GM19395 (cell line): ENCODE results near the gene GTF2F2.
"Not testable (repeated sequence)": the region's sequence is repeated elsewhere in the genome, so short reads cannot be mapped to it uniquely, and the experiment has no call there.

Experiments
- ATAC-seq: cut with Tn5 transposase; IDR thresholded peaks from one replicate; pipeline ENCODE4 v1.9.1; 2021; ENCODE audit warnings: mild to moderate bottlenecking, moderate library complexity; ENCODE audit not compliant: unreplicated experiment

Gene GTF2F2

DNA sequence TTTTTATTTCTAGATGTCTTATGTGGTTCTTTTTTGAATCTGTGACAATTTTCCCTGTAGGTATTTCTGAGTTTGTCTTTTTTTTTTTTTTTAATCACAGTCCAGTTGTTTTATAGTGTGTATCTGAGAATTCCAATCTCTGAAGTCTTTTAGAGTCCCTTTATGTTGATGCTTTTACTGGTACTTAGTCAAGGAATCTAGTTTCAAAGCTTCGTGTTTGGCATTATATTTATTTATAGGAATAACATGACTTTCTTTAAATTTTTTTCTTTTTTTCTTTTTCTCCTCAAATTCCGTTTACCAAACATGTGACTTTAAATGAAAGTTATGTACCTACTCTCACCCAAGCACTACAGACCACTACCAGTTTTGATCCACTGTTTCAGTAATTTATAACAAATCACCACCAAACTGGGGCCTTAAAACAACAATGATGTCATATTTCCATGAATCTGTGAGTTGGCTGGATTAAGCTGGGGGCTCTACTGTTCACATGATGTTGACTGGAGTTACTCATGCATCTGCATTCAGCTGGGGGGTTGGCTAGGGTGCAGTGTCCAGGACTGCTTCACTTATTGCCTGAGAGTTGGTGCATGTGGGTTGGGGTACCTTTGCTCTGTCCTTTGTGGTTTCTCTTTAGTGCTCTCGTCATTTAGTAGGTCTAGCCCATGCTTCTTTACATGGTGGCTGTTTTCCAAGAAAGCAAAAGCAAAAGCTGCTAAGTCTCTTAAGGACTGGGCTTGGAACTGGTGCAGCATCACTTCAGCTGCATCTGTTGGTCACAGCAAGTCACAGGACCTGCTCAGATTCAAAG is 58.2 kb downstream of the GTF2F2 start:
- ATAC-seq, result no peak

DNA sequence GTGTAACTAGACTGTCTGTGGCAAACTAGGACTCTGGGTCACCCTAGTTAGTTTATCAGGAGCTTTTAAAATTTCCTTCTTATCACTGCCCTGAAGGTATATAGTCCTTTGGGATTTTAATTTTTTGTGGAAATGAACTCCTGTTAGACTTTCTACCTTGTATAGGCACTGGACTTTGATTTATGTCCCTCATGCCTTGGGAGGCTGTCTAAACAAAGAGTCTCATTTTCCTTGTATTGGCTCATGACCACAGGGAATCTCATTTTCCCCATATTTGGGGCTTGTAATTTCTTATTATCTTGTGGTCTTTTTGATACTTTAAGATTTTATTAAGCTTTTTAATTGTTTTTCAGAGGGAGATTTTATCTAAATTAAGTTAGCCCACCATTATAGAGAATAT is 59.1 kb downstream of the GTF2F2 start:
- no peak for ATAC-seq

DNA sequence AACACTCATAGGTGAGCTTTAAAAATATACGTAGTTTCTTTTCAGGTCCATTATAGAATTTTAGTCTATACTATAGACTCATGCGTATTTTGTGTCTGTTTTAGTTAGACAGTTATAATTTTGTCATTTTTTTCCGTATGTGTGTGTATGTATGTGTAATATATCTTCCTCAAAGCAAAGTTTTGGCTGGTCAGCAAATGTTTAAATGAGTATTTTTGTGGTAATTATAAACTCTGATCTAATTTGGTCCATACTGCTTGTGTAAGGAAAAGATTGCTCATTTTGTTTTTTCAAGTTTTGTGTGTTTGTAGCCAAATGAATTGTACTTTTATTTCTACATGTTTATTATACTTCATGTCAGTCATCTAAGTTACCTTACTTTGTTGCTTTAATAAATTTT is 60.0 kb downstream of the GTF2F2 start:
- ATAC-seq, result no peak

- ATAC-seq, result no peak
Measured at GRCh38 chr13:45180713-45181601, 60.6 kb downstream of the GTF2F2 start.

DNA sequence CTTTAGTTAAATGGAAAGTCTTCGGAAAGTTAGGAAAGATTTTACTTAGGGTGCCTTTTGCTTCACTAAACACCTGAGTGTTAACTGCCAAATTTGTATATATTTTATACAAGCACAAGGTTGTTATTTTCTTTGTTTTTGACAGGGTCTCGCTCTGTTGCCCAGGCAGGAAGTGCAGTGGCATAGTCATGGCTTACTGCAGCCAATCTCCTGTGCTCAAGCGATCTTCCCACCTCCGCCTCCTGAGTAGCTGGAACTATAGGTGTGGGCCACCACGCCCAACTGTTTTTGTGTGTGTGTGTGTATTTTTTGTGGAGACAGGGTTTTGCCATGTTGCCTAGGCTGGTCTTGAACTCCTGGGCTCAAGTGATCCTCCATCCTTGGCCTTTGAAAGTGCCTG is 64.4 kb downstream of the GTF2F2 start:
- no peak for ATAC-seq

GRCh38 chr13:45185286-45185685 is 65.0 kb downstream of the GTF2F2 start:
- no peak for ATAC-seq

- ATAC-seq, result not testable (repeated sequence)
Measured at GRCh38 chr13:45189077-45189476, 68.8 kb downstream of the GTF2F2 start.

DNA sequence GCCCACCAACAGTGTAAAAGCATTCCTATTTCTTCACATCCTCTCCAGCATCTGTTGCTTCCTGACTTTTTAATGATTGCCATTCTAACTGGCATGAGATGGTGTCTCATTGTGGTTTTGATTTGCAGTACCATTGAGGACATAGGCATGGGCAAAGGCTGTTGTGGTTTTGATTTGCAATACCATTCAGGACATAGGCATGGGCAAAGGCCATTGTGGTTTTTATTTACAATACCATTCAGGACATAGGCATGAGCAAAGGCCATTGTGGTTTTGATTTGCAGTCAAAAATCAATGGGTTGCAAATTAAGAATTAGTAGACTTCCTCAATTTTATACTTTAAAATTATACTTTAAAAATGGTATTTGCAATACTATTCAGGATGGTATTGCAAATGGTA is 69.2 kb downstream of the GTF2F2 start:
- ATAC-seq, result not testable (repeated sequence)

- ATAC-seq, result no peak
Measured at GRCh38 chr13:45191874-45192273, 71.6 kb downstream of the GTF2F2 start.

- ATAC-seq, result no peak
Measured at GRCh38 chr13:45194081-45194939, 74.0 kb downstream of the GTF2F2 start.

DNA sequence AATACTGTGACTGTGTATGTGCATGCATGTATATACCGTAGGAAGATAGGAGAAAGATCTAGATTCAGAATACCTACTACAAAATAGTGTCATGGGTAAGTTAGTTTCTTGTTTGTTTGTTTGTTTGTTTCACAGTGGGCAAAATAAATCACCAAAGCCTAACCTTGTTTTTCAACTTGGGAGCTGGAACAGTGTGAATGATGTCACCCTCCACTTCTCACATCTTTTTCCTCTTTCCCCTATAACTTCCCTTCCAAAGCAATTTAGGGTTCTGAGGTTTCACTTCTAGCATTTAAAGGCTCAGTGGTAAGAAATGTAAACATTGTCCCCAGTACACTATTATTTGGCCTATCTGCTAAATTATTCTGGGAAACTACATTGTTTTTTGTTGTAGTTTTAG is 75.1 kb downstream of the GTF2F2 start:
- ATAC-seq, result no peak

GRCh38 chr13:45196096-45196495 is 75.8 kb downstream of the GTF2F2 start:
- no peak for ATAC-seq

- ATAC-seq, result peak; percentile 67
Measured at GRCh38 chr13:45196622-45197021, 76.3 kb downstream of the GTF2F2 start.

DNA sequence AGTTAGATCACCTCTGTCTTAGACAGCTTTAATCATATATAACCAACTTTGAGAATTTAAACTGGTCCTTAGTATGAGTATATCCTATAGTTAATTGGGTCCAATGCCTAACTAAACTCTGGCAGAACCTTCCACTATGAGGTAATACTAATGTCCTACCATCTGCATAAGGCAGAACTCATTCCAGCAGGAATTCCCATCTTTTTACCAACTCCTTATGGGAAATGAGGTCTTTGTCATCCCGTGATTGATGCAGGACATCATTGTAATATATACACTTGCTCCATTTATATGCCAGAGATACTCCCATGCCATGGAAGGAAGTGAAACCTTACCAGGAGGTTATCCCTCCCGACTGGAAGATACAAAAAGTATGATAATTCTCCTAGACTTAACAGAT is 77.7 kb downstream of the GTF2F2 start:
- no peak for ATAC-seq

GRCh38 chr13:45198924-45199323 is 78.6 kb downstream of the GTF2F2 start:
- ATAC-seq, result no peak

DNA sequence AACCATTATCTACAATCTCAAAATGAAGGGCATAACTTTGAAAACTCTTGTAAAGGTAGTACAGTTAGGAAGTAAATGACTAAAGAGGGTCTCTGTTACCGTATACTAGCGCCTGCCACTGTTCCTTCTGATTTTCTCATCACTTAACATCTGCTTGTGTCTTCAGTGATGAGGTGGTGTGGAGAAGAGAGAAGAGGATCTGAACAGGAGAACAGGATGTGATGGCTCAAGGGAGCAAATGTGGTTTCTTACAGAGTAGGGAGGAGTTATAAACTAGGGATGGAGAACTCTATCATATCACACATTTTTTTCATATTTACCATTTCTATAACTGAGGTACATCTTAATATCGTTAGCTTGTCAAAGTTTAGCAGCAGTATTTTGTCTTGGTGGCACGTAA is 79.4 kb downstream of the GTF2F2 start:
- ATAC-seq, result no peak

- ATAC-seq, result no peak
Measured at GRCh38 chr13:45200701-45201232, 80.5 kb downstream of the GTF2F2 start, which contains the start of gene KCTD4. Gene KCTD4 (minus strand): TSS chr13:45201045. CDS start chr13:45194567, 6,478 bp downstream.

GRCh38 chr13:45205124-45205523 is 84.8 kb downstream of the GTF2F2 start:
- ATAC-seq, result no peak

DNA sequence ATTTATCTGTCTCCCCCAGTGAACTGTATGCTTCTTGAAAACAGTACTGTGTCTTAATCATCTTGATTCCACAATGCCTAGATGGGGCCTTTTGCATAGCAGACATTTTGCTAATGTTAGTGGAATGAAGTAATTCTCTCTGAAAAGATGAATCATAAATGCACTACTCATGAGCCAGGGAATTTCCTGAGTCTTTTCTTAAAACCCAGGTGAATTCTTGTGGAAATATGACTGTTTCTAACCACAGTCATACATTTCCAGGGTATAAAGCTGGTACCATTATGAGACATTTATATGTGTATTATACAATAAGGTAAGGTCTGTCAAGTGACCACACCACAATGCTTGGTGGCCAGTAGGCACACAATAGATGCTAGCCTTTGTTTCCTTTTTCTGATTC is 86.0 kb downstream of the GTF2F2 start:
- peak; percentile 52 for ATAC-seq

- no peak for ATAC-seq
Measured at GRCh38 chr13:45207319-45207718, 87.0 kb downstream of the GTF2F2 start.

DNA sequence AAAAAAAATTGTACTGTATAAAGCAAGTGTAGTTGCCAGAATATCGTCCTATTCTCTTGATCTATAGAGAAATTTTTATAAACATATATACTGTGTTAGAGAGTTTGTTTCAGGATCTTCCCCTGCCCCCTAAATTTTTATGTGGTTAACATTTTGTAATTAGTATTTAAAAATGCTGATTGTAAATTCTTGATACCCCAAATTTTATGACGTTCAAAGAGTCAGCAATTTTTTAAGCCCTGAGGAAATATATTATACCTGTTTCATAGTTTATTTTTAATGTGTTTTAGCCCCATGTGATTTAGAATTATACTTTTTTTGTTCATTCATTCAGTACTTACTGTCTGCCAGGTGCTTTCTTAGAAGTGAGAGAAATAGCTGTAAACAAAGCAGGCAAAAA is 87.8 kb downstream of the GTF2F2 start:
- ATAC-seq, result no peak
